Measurements from ENCODE around the gene MRPS31. TPM values are rescaled to one million over a fixed set of nuclear protein-coding genes. Genes with fewer than 3 reads are reported as not detected.
"Not testable (repeated sequence)": the region's sequence is repeated elsewhere in the genome, so short reads cannot be mapped to it uniquely, and the experiment has no call there.

The MRPS31 gene
- polyA plus RNA-seq, 1 donor (not counting 4 experiments of a cell fraction or from before 2014, with no cell fraction given): 27.2 TPM

DNA sequence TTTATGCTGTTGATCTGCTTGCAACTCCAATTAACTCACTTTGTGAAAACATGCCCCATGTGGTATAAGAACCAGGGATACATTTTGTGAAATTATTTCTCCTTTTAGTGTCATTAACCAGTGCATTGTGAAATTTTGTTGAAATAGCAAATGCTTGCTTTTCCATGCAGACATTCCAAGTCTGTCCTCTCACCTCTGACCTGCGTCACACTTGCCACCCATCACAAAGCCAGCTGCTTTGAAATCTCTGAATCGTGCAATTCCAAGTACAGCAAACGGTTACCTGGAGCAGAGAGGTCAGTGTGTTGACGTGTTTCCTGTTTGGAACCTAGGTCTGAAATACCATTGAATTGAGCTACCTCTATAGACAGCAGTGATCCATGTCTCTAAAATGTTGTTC is 13.6 kb upstream of the MRPS31 start:
- H3K9ac ChIP-seq (ENCODE audit: control insufficient read depth, extremely low read depth, insufficient read depth, low read length): no peak overlapping the region

DNA sequence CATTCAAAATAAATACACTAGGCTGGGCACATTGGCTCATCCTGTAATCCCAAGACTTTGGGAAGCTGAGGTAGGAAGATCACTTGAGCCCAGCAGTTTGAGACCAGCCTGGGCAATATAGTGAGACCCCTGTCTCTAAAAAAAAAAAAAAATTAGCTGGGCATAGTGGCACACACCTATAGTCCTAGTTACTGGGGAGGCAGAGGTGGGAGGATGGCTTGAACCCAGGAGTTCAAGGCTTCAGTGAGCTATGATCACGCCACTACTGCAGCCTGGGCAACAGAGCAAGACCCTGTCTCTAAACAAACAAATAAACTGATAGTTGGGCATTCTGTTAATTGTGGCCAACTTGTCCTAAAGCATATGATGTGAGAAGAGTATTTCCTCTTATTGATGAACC is 12.0 kb upstream of the MRPS31 start:
- H3K4me3 ChIP-seq (ENCODE audit: control insufficient read depth in 2 of 3, extremely low read depth in 1 of 3, insufficient read depth in 2 of 3, low read depth in 1 of 3, low read length in 3 of 3); H4K20me1 ChIP-seq (ENCODE audit: control insufficient read depth, extremely low read depth, insufficient read depth, low read length); DNase-seq (ENCODE audit: low read depth, low spot score); H3K27me3 ChIP-seq (ENCODE audit: control insufficient read depth, extremely low read depth, insufficient read depth, low read length); H3K4me1 ChIP-seq (ENCODE audit: control insufficient read depth, extremely low read depth, insufficient read depth, low read length); H3K9ac ChIP-seq (ENCODE audit: control insufficient read depth, extremely low read depth, insufficient read depth, low read length); H3K36me3 ChIP-seq (ENCODE audit: control insufficient read depth in 2 of 2, extremely low read depth in 1 of 2, insufficient read depth in 2 of 2, low read length in 2 of 2); H3K4me2 ChIP-seq (ENCODE audit: control insufficient read depth, extremely low read depth, insufficient read depth, low read depth, low read length); H3K27ac ChIP-seq (ENCODE audit: control insufficient read depth, insufficient read depth, low read length); H3K9me3 ChIP-seq (ENCODE audit: control insufficient read depth, low read depth, low read length); FAIRE-seq; H3K9me1 ChIP-seq (ENCODE audit: control insufficient read depth, extremely low read depth, insufficient read depth, low read length); H2AFZ ChIP-seq (ENCODE audit: control insufficient read depth, low read length); dilution Hi-C loops (cut with MboI; ENCODE audit: extremely low pct_ligation_motif_present, low sequenced_read_pairs); H3K79me2 ChIP-seq (ENCODE audit: control insufficient read depth, insufficient read depth, low read length): not testable (repeated sequence)

More for the DNA sequence above, 13.6 kb upstream of the MRPS31 start:
- dilution Hi-C loops (cut with MboI; ENCODE audit: extremely low pct_ligation_motif_present, low sequenced_read_pairs): no loop called here
- Histone ChIP-seq H4K20me1 (ENCODE audit: control insufficient read depth, extremely low read depth, insufficient read depth, low read length) (no peaks in the 10 kb centered on the region), H3K9me1 (ENCODE audit: control insufficient read depth, extremely low read depth, insufficient read depth, low read length) (no peaks in the 10 kb centered on the region), H2AFZ (ENCODE audit: control insufficient read depth, low read length) (no peak overlapping the region), H3K4me3 (ENCODE audit: control insufficient read depth in 2 of 3, extremely low read depth in 1 of 3, insufficient read depth in 2 of 3, low read depth in 1 of 3, low read length in 3 of 3) (no peak overlapping the region), H3K79me2 (ENCODE audit: control insufficient read depth, insufficient read depth, low read length) (no peaks in the 10 kb centered on the region), H3K27me3 (ENCODE audit: control insufficient read depth, extremely low read depth, insufficient read depth, low read length) (no peaks in the 10 kb centered on the region), H3K4me2 (ENCODE audit: control insufficient read depth, extremely low read depth, insufficient read depth, low read depth, low read length) (no peak overlapping the region), H3K36me3 (ENCODE audit: control insufficient read depth in 2 of 2, extremely low read depth in 1 of 2, insufficient read depth in 2 of 2, low read length in 2 of 2) (no peaks in the 10 kb centered on the region), H3K4me1 (ENCODE audit: control insufficient read depth, extremely low read depth, insufficient read depth, low read length) (no peaks in the 10 kb centered on the region), H3K9me3 (ENCODE audit: control insufficient read depth, low read depth, low read length) (no peaks in the 10 kb centered on the region), H3K27ac (ENCODE audit: control insufficient read depth, insufficient read depth, low read length) (no peak overlapping the region)
- DNase-seq (ENCODE audit: low read depth, low spot score) (no peak), FAIRE-seq (no peak)
- TF ChIP-seq EZH2 (IDR thresholded peaks at IDR 0.05; ENCODE audit: low read length): no peak
- TF ChIP-seq, protein P1, sequence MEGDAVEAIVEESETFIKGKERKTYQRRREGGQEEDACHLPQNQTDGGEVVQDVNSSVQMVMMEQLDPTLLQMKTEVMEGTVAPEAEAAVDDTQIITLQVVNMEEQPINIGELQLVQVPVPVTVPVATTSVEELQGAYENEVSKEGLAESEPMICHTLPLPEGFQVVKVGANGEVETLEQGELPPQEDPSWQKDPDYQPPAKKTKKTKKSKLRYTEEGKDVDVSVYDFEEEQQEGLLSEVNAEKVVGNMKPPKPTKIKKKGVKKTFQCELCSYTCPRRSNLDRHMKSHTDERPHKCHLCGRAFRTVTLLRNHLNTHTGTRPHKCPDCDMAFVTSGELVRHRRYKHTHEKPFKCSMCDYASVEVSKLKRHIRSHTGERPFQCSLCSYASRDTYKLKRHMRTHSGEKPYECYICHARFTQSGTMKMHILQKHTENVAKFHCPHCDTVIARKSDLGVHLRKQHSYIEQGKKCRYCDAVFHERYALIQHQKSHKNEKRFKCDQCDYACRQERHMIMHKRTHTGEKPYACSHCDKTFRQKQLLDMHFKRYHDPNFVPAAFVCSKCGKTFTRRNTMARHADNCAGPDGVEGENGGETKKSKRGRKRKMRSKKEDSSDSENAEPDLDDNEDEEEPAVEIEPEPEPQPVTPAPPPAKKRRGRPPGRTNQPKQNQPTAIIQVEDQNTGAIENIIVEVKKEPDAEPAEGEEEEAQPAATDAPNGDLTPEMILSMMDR (optimal IDR thresholded peaks at IDR 0.05 in 1 of 3, IDR thresholded peaks at IDR 0.05 in 1 of 3, conservative IDR thresholded peaks at IDR 0.05 in 1 of 3; ENCODE audit: extremely low read depth in 1 of 3, insufficient read depth in 2 of 3, low read length in 3 of 3): no peak

DNA sequence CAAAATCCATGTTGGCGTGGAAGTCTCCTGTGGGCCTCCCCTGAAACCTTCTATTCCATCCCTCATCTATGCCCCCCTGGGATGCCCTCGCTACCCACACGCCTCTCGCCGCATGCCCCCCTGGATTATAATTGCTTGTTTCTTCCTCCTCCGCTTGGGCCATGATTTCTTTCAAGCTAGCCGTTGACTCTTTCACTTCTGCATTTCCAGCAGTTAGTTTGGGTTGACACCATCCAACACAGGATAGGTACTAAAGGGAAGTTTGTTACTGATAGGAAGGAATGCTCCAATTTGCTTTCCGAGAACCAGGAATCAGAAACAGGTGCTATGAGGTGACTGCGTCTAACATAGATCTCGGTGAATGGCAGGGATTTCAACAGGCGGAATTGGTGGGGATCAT is 10.7 kb upstream of the MRPS31 start:
- no peaks in the 10 kb centered on the region for H3K27me3 ChIP-seq (ENCODE audit: control insufficient read depth, extremely low read depth, insufficient read depth, low read length)
- no peaks in the 10 kb centered on the region for H3K9me3 ChIP-seq (ENCODE audit: control insufficient read depth, low read depth, low read length)
- no peaks in the 10 kb centered on the region for H4K20me1 ChIP-seq (ENCODE audit: control insufficient read depth, extremely low read depth, insufficient read depth, low read length)
- H3K4me1 ChIP-seq (ENCODE audit: control insufficient read depth, extremely low read depth, insufficient read depth, low read length): peaks cover 10% of the 10 kb centered on the region
- no peak for DNase-seq (ENCODE audit: low read depth, low spot score)
- no peak overlapping the region for H3K4me2 ChIP-seq (ENCODE audit: control insufficient read depth, extremely low read depth, insufficient read depth, low read depth, low read length)
- no peak overlapping the region for H3K4me3 ChIP-seq (ENCODE audit: control insufficient read depth in 2 of 3, extremely low read depth in 1 of 3, insufficient read depth in 2 of 3, low read depth in 1 of 3, low read length in 3 of 3)
- no peak overlapping the region for H3K27ac ChIP-seq (ENCODE audit: control insufficient read depth, insufficient read depth, low read length)
- H3K79me2 ChIP-seq (ENCODE audit: control insufficient read depth, insufficient read depth, low read length): no peaks in the 10 kb centered on the region
- H3K9ac ChIP-seq (ENCODE audit: control insufficient read depth, extremely low read depth, insufficient read depth, low read length): no peak overlapping the region
- no peaks in the 10 kb centered on the region for H3K9me1 ChIP-seq (ENCODE audit: control insufficient read depth, extremely low read depth, insufficient read depth, low read length)
- TF ChIP-seq EZH2 (IDR thresholded peaks at IDR 0.05; ENCODE audit: low read length): no peak
- TF ChIP-seq, protein P1 (optimal IDR thresholded peaks at IDR 0.05 in 1 of 3, IDR thresholded peaks at IDR 0.05 in 1 of 3, conservative IDR thresholded peaks at IDR 0.05 in 1 of 3; ENCODE audit: extremely low read depth in 1 of 3, insufficient read depth in 2 of 3, low read length in 3 of 3): no peak
- no peak overlapping the region for H2AFZ ChIP-seq (ENCODE audit: control insufficient read depth, low read length)
- dilution Hi-C loops (cut with MboI; ENCODE audit: extremely low pct_ligation_motif_present, low sequenced_read_pairs): no loop called here
- no peak for FAIRE-seq
- H3K36me3 ChIP-seq (ENCODE audit: control insufficient read depth in 2 of 2, extremely low read depth in 1 of 2, insufficient read depth in 2 of 2, low read length in 2 of 2): no peaks in the 10 kb centered on the region

Data from keratinocyte (primary cell).